Midbrain (tissue), 1 donor: ENCODE measurements around the gene ZNF436.
"Not testable (repeated sequence)": the region's sequence is repeated elsewhere in the genome, so short reads cannot be mapped to it uniquely, and the experiment has no call there.

Experiments
- DNase-seq: peaks from one replicate; lab custom pipeline; 2025; lab: John Stamatoyannopoulos, UW

Gene ZNF436

DNA sequence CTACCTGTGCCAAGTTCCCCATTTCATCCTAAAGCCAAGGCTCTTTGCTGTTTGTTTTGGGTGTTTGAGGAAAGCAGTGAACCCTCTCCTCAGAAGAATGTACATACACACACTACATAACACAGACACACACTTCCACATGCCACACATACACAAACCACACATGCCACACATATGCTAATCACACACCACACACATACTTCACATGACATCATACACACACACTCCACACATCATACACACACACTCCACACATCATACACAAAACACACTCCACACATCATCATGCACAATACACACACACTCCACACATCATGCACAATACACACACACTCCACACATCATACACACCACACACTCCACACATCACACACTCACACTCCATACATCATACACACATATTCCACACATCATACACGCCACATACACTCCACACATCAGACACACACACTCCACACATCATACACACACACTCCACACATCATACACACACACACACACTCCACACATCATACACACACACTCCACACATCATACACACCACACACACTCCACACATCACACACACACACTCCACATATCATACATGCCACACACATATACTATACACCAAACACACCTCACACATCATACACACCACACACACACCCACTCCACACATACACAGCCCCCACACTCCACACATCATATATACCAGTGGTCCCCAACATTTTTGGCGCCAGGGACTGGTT is 22.7 kb upstream of the ZNF436 start:
- DNase-seq = no peak

DNA sequence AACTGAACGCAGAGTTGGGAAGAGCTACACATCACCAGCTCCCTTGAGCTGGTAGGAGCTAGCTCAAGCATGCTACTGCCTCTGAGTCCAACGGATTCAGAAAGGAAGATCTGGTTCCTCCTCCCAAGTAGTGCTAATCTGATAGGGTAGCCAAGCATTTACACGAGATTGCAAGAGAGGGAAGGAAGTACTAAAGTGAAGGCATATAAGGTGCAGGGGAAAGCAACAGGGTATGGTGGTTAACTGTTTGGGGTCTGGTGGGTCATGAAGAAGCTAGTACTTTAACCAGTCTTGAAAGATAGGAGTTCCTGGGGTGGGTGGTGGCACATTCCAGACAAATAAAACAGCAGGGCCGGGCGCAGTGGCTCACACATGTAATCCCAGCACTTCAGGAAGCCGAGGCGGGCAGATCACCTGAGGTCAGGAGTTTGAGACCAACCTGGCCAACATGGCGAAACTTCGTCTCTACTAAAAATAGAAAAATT is 20.2 kb upstream of the ZNF436 start:
- no peak for DNase-seq

DNA sequence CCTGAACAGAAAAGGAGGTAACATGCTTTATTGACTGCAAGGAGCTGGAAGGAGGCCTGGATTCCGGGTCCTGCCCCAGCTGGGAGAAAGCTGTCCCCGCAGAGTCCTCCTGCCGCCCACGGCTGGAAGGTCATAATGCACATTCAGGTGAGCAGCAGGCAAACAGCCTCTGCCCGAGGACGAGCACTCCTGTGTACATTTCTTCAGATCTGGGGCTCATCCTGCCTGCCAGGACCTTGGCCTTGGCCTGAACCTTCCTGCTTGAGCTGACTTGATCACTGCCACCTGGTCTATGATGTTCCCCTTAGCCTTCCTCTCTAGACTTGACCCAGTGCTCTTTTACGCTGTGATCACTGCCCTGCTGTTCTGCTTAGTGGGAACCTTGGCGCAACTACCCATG is 17.9 kb upstream of the ZNF436 start:
- DNase-seq = no peak

DNA sequence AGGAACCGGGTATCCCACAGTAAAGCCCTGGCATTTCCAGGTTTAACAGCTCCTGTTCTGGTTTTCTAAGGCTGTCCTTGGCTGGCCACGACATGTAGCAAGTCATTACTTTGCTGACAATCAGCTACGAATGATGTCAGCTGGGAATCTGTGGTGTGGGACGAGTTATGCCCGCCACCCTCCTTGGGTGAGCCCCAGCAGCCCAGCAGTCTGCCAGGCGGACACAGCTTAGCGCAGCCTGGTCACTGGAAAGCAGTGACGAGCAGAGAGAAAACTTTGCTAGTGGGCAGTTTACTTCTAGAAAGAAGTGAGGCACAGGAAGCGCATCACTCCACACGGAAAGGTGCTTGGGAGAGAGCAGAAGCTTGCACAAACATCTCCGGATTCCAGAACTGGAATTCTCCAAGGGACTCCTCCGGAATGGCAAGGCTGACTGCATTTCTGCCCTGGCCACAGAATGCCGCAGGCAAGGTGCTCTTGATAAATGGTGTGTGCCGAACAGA is 15.5 kb upstream of the ZNF436 start:
- DNase-seq = no peak

DNA sequence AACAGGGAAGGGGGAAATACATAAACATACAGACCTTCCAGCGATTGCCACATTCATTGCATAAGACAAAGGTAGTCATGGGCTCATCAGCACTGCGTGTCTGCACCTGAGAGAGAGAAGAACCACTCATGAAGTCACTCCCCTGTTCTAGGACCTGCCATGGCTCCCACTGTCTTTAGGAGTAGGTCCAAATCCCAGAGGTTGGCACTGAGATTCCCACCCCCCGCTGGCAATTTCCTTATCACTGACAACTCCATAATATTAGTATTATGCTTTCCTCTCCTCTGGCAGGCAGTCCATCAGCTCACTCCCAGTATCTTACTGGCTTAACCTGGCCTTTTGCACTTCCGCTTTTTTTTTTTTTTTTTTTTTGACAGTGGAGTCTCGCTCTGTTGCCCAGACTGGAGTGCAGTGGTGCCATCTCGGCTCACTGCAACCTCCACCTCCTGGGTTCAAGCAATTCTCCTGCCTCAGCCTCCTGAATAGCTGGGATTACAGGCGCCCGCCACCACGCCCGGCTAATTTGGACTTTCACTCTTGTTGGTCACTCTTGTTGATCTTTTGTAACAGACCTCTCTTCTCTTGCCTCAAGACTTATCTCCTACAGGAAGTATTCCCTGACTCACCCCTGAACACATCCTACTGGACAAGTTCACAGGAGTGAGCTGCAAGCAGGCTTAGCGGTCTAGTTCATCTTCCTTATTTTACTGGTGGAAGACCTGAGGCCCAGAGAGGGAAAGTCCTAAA is 14.8 kb upstream of the ZNF436 start:
- no peak for DNase-seq

DNA sequence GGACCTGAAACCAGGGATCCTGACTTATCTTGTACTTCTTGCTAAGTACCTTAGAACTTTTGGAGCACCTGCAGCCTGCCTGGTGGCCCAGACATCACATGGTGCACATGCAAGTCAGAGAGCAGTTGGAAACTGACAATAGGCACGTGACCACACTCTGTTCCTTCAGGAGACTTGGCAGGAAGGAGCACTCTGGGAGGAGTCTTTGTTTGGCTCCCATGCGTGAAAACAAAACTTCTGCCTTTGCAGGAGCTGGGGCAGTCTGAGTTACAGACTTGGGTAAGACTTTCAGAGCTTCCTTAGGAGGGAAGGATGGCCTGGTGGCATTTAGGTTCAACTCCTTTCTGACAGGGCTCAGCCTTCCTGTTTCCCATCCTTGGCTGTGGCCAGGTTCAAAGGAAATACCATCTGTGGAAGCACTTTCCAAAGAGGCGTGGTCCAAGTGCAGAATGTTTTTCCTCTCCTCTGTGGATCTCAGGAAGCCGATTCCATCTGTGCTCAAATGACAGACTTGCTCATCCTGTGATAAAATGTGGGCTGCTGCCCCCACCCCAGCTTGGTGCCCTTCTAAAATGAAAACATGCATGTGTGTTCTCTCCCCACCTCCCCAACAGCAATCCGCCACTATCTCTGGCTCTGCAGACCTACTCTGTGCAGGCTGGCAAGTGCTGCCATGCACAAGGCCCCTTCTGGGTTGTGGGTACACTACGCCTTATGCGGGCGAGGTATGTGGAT is 14.1 kb upstream of the ZNF436 start:
- no peak for DNase-seq

DNA sequence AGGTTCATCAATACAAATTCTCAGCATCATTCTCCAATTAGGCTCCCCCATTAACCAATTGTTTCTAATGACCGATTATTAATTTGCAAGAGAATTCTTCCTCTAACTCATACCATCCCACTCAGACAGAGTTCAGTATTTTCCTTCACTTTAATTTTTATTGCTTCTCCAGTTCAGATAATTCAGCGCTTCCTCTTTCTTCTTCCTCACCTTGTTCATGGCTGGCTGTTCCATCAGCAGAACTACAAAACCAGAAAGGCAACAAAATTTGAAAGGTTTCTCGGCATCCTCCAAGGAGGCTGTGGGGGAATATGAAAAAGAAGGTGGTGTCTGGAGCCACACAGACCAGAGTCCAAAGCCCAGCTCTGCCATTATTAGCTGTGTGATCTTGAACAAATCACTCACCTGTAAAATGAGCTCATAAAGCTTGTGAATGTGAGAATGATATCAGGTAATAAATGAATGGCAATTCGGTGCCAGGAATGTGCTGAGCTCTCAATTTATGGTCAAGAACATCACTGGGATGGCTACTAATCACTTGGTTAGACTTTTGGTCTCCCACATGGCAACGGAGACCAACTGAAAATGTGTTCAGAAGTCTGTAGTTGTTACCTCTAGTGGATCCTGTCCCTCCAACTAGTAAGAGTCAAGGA is 11.7 kb upstream of the ZNF436 start:
- no peak for DNase-seq

DNA sequence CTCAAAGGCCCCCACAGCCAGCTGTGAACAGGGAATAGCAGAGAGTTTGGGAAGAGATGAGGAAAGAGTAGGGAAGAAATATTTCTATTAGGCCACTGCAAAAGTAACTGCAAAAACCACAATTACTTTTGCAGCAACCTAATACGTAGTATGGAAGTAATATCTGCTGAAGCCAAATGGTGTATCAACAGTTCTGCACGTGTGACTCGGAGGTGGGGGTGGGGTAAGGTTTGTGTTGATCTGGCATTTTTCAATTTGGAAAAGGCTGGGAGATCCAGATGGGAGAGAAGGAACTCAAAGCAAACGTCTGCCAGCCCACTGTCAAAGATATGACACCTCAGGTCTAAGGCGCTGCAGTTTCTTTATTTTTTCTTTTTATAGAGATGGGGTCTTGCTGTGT is 11.1 kb upstream of the ZNF436 start:
- DNase-seq = no peak

DNA sequence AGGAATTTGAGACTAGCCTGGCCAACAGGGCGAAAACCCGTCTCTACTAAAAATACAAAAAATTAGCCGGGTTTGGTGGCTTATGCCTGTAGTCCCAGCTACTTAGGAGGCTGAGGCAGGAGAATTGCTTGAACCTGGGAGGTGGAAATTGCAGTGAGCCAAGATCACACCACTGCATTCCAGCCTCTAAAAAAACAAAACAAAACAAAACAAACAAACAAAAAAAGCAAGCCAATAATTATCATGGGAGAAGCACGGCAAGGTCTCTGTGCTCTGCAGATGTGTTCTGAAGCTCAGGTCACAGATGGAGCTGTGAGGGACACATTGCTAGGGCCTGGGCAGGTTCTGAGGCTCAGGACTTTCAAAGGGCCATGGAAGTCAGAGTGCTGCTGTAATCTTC is 10.6 kb upstream of the ZNF436 start:
- DNase-seq = not testable (repeated sequence)

DNA sequence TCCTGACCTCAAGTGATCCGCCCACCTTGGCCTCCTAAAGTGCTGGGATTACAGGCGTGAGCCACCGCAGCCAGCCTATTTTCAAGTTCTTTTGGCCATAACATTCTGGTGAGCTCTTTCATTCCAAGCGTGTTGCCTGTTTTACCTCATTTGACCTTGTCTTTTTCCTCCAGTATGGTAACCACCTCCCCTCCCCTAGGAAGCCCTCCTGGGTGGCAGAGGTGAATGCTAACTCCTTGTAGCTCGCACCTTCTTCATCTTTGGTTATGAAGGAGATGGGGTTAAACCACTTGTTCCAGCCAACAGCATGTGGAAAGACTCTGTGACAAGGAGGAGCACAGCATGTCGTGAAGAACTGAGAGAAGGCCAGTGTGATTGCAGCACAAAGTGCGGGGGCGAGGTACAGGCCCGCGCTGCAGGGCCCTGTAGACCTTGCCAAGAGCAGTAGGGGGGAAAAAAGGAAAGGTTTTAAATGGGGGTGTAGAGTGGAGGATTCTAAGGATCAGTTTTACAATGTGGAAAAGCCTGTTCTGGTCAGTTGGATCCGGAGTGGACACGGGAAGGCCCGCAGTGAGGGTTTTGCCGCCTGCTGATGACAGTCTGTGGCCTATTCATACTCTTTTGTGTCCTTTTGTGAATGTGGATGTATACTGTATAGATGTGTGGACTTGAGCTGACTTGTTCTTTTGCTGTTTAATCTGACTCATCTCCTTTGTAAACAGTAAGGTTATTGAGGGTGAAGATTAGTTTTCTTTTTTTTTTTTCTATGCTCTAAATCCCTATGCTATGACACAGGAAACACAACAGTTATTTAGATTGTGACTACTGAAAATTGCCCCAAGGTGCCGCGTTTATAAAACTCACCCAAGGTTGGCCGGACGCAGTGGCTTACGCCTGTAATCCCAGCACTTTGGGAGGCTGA is 7.5 kb upstream of the ZNF436 start:
- no peak for DNase-seq

DNA sequence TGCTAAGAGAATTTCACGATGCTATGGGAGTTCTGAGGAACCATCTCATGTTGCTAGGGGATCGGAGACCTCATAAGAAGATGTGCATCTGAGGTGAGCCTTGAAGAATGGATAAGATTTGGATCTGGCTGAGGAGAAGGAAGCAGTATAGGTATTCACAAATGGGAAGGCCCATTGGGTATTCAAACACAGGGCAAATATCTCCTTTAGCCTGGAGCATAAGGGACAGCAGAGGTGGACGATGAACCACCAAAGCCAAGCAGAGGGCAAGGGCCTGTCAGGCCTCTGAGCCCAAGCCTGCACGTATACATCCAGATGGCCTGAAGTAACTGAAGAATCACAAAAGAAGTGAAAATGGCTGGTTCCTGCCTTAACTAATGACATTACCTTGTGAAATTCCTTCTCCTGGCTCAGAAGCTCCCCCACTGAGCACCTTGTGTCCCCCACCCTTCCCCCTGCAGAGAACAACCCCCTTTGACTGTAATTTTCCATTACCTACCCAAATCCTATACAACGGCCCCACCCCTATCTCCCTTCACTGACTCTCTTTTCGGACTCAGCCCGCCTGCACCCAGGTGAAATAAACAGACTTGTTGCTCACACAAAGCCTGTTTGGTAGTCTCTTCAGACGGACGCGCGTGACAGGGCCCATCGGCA is 4.6 kb upstream of the ZNF436 start:
- not testable (repeated sequence) for DNase-seq

DNA sequence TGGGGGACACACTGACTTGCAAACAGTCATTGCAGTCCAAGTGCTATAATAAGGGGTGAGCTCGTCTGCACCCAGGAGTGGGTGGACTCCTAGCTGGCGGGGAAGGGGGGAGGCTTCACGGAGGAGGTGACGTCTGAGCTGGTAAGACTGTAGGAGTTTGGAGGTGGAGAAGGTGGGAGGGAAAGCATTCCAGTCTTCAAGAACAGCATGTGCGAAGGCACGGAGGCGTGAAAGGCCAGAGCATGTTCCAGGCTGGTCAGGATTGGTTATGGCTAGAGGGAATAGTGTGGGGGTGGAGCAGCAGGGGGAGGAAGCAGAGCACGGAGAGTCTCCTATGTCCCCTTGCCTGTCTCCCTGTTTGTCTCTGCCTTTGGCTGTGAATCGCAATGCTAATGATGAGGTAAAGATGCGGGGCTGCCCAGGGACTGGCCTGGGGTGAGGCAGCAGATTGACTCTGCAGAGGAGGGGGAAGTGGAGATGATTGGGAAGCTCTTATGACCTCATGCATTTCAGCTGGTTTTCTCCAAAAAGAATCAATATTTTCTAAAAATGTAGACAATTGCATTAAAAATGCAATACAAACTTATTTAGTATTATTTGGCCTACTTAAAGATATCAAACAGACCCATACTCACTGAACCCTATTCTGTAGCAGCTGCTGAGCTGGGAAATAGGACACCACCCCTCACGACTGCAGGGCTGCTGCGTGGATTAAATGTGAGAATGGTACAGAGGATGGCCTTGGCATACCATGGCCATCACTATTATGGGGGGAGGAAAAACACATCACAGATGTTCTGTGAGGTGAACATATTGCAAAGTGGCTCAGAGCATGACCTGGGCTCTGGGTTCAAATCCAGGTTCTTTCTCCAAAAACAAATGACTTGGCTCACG is 2.6 kb upstream of the ZNF436 start:
- DNase-seq = no peak

DNA sequence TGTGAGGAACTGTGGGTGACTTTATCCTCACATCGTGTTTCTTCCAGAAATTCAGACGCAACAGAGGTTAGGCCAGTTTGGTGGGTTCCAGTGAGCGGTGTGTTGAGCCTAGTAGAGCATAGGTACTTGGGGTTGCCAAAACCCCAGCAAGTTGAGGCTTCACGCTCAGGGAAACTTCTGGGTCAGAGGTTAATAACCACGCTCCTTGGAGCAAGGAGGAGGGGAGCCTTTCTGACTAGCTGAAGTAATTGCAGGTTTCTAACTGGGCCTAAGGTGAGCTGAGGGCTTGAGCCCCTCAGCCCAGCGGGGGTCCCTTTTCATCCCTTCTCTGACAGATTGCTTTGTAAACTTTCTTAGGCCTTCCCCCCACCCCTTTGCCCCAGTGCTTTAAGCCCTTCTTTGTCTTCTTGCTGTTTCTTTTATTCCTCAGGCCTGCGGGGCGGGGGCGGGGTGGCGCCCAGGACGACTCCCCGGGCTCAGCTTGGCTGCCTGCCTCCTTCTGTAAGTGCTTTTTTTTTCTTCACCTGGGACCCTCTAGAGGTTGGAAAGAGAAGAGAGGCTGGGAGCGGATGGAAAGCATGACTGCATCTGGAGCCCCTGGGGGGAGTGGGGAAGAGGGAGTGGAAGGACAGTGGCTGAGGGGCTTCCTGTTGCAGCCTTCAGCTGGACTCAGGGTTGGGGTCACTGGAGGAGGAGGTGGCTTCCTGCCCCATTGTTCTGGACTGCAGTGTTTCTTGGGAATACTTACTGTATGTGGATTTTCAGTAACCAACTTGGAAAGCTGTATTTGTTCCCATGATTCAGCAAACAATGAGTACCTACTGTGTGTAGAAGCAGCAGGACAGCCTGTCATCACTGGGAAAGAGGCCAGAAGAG is 1.3 kb upstream of the ZNF436 start:
- DNase-seq = no peak

DNA sequence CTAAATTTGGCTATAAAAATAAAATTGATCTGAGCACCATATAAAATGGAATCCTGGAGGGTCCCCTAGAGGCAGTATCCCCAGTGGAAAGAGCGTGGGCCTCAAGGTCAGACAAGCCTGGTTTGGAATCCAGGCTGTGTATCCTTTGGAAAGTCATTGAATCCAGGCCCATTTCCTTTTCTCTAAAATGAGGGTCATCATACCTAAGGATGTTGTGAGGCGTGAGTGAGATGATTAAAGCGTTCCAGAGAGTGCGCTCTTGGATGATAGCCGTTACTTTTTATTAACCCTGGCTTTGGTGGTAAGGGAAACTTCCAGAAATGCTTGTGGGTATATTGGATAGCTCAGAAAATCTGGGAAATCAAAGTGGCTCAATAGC is 683 bp upstream of the ZNF436 start:
- no peak for DNase-seq

DNA sequence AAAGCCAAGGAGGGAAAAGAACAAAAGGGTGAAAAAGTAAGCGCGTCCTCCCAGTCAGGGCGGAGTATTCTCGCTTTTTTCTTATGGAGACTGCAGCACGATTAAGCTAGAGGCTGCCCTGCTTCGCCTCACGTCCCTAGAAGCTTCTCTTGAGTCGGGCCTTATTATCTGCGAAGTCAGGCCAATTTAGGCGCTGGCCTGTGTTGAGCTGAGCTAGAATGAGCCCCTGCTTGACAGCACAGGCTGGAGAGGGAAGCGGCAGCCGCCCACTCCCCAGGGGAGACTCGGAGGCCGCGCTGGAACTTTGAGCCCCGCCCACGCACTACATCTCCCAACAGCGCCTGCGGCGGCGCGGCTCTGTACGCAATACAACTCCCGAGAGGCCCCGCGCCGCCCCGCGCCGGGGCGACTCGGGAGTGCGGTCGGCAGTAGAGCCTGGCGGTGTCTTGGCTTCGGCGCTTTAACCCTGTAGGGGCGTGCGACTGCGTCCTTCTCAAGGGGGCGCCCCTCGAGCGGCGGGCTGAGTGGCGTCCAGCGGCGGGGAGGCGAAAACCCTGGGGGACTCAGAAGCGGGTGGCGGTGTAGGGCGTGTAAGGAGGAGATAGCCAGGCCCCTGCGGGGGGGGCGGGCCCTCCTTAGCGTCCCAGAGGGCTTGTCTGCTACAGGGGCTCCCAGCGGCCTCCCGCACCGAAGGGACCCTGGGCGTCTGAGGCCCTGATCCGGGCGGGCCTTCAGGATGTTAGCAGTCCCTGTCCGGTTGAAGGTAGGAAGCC is 888 bp downstream of the ZNF436 start:
- DNase-seq = peak; percentile 92

DNA sequence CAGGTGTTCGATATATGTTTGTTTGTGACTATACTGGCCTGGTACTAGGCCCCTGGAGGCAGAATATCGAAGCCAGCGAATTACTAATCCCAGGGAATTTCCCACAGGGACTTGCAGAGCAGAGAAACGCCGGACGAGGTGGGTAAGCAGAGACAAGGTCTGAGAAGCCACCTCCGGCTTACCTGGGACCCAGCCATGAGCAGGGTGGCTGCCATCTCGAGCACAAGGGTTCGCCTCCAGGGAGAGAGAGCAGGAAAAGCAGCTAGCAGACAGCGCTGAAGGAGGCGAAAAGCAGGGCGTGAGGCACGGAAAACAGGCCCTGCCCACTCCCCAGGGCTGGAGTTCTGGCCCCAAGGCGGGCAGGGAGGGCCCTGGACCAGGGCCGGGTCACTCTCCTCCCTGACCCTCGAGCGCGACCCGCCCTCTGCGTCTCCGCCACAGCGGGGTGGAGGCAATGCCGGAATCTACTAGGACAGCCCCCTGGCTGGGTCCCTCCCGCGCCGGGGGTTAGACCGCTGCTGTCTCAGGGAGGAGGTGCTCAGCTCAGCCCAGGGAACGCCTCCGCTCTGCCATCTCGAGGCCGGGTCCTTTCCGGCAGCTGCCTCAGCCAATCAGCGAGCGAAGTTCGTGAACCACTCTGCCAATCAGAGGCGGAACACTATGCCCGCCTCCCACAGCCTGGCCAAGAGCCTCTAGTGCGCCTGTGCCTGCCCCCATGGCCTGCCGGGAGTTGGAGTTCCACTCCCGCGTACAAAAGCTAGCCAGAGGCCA is 1.7 kb downstream of the ZNF436 start:
- DNase-seq = peak; percentile 99

DNA sequence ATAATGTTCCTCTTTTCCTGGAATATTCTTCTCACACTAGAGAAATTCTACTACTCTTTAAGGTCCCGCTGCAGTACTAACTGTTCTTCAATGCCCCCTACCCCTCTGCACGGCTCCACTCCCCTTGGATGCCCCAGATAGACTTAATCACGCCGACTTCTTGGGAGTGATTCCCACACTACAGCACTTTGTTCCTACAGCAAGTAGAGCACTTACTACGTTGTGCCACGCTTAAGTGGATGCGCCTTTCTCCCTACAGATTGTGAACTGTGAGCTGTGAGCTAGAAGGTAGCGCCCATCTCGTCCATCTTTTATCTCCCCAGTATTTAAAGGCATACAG is 2.2 kb downstream of the ZNF436 start:
- DNase-seq = no peak
